HG03045 (cell line): ENCODE measurements around the gene KCNMA1.

ENCODE experiments used
- ATAC-seq: cut with Tn5 transposase; IDR thresholded peaks from one replicate; pipeline ENCODE4 v1.9.1; 2021; ENCODE audit warnings: mild to moderate bottlenecking, moderate library complexity; ENCODE audit not compliant: unreplicated experiment

Gene KCNMA1

GRCh38 chr10:77077316-77077945, 560.2 kb downstream of the KCNMA1 start:
- ATAC-seq, result no peak

GRCh38 chr10:77075926-77076325, 561.7 kb downstream of the KCNMA1 start:
- ATAC-seq, result no peak

GRCh38 chr10:77074104-77074624, 563.4 kb downstream of the KCNMA1 start:
- no peak for ATAC-seq

GRCh38 chr10:77073663-77073960, 564.0 kb downstream of the KCNMA1 start:
- ATAC-seq, result no peak

- no peak for ATAC-seq
These were observed 564.6 kb downstream of the KCNMA1 start for GRCh38 chr10:77072836-77073662.

- no peak for ATAC-seq
These were observed 565.2 kb downstream of the KCNMA1 start for GRCh38 chr10:77072361-77072835.

GRCh38 chr10:77071956-77072355, 565.7 kb downstream of the KCNMA1 start:
- no peak for ATAC-seq

- ATAC-seq, result no peak
These were observed 566.6 kb downstream of the KCNMA1 start for GRCh38 chr10:77071001-77071511.

GRCh38 chr10:77070346-77070745, 567.3 kb downstream of the KCNMA1 start:
- no peak for ATAC-seq

- no peak for ATAC-seq
These were observed 568.6 kb downstream of the KCNMA1 start for GRCh38 chr10:77068969-77069368.

- ATAC-seq, result no peak
These were observed 569.3 kb downstream of the KCNMA1 start for GRCh38 chr10:77068272-77068671.

- no peak for ATAC-seq
These were observed 575.2 kb downstream of the KCNMA1 start for GRCh38 chr10:77062381-77062780.

- no peak for ATAC-seq
These were observed 576.7 kb downstream of the KCNMA1 start for GRCh38 chr10:77060913-77061312.

GRCh38 chr10:77056650-77057049, 581.0 kb downstream of the KCNMA1 start:
- ATAC-seq, result no peak

GRCh38 chr10:77052593-77052992, 585.0 kb downstream of the KCNMA1 start:
- ATAC-seq, result no peak

- no peak for ATAC-seq
These were observed 585.8 kb downstream of the KCNMA1 start for GRCh38 chr10:77051837-77052236.

- ATAC-seq, result no peak
These were observed 587.7 kb downstream of the KCNMA1 start for GRCh38 chr10:77049896-77050295.

GRCh38 chr10:77049146-77049545, 588.5 kb downstream of the KCNMA1 start:
- ATAC-seq, result no peak

GRCh38 chr10:77045085-77045484, 592.5 kb downstream of the KCNMA1 start:
- ATAC-seq, result no peak

GRCh38 chr10:77043420-77043763, 594.2 kb downstream of the KCNMA1 start:
- ATAC-seq, result no peak

- ATAC-seq, result no peak
These were observed 594.7 kb downstream of the KCNMA1 start for GRCh38 chr10:77042706-77043419.
